ENCODE data around the gene SELENON. TPM values are rescaled to one million over a fixed set of nuclear protein-coding genes. Genes with fewer than 3 reads are reported as not detected.

The SELENON gene
- total RNA-seq, 4 donors from 2014 or later: 26.0 to 57.3 (median 53.6) TPM

GRCh38 chr1:25794325-25794724 is 5.7 kb upstream of the SELENON start:
- ATAC-seq (ENCODE audit: low FRiP score) (no peak), DNase-seq (ENCODE audit: low spot score) (no peak)
- TF ChIP-seq CTCF (IDR thresholded peaks at IDR 0.05): no peak

DNA sequence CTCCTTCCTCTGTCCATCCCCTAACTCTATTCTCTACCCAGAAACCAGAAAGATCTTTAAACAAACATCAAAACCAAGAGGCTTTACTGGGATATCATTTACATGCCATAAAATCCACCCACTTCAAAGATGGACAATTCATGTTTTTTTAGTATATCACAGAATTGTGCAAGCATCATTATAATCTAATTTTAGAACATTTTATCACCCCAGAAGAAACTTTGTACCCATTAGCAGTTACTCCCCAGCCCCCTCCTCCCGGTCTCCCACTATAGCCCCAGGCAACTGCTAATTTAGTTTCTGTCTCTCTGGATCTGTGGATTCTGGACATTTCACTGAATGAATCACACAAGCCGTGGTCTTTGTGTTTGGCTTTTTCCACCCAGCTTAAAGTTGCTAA is 4.8 kb upstream of the SELENON start:
- DNase-seq (ENCODE audit: low spot score) (no peak), ATAC-seq (ENCODE audit: low FRiP score) (no peak)
- no peak for TF ChIP-seq CTCF (IDR thresholded peaks at IDR 0.05)

- no peak for DNase-seq (ENCODE audit: low spot score)
- no peak for TF ChIP-seq CTCF (IDR thresholded peaks at IDR 0.05)
- no peak for ATAC-seq (ENCODE audit: low FRiP score)
Observed at GRCh38 chr1:25795946-25796810, 3.8 kb upstream of the SELENON start.

GRCh38 chr1:25796811-25797458 is 3.1 kb upstream of the SELENON start:
- ATAC-seq (ENCODE audit: low FRiP score) (no peak), DNase-seq (ENCODE audit: low spot score) (peak; percentile 95)
- TF ChIP-seq CTCF (IDR thresholded peaks at IDR 0.05): no peak

DNA sequence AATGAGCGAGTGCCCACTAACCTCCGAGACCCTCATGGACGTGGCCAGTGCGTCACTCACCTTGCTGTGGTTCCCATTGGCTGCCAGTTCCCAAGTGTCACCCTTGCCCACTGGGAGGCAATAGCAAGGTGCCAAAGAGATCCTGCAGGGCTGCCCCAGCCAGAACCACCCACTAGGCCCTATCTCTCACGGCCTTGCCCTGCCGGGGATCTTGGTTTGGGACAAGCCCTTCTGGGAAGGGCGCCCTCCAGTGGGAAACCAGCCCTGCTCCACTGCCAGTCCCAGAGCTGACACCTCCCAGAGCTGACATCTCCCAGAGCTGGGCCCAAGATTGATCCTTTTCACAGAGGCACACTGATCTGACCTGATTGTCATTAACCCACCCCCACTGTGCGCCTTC is 2.1 kb upstream of the SELENON start:
- no peak for TF ChIP-seq CTCF (IDR thresholded peaks at IDR 0.05)
- DNase-seq (ENCODE audit: low spot score) (no peak), ATAC-seq (ENCODE audit: low FRiP score) (no peak)

- no peak for ATAC-seq (ENCODE audit: low FRiP score)
- no peak for TF ChIP-seq CTCF (IDR thresholded peaks at IDR 0.05)
- DNase-seq (ENCODE audit: low spot score): no peak
Observed at GRCh38 chr1:25798666-25799351, 1.2 kb upstream of the SELENON start.

Data from omental fat pad (tissue), 4 donors.